GM19193 (cell line): ENCODE results near the gene PIM1.

Experiments
- POLR2A ChIP-seq: IDR thresholded peaks from 4 replicates; pipeline ENCODE4 v1.6.1; 2011; ENCODE audit not compliant: insufficient read depth, insufficient read length; ENCODE audit errors: extremely low read depth

Gene PIM1

GRCh38 chr6:37202788-37203491 is 33.0 kb downstream of the PIM1 start:
- no peak for TF ChIP-seq POLR2A

GRCh38 chr6:37204014-37204751 is 34.2 kb downstream of the PIM1 start:
- TF ChIP-seq POLR2A, result no peak

- TF ChIP-seq POLR2A, result no peak
Observed at GRCh38 chr6:37205175-37205996, 35.4 kb downstream of the PIM1 start.

GRCh38 chr6:37205997-37206340 is 36.0 kb downstream of the PIM1 start:
- TF ChIP-seq POLR2A, result no peak

GRCh38 chr6:37206622-37207021 is 36.7 kb downstream of the PIM1 start:
- no peak for TF ChIP-seq POLR2A

GRCh38 chr6:37207903-37208456 is 38.0 kb downstream of the PIM1 start:
- TF ChIP-seq POLR2A, result no peak

- TF ChIP-seq POLR2A, result no peak
Observed at GRCh38 chr6:37208793-37209192, 38.8 kb downstream of the PIM1 start.

GRCh38 chr6:37209461-37210205 is 39.7 kb downstream of the PIM1 start:
- no peak for TF ChIP-seq POLR2A

GRCh38 chr6:37210313-37210968 is 40.5 kb downstream of the PIM1 start:
- TF ChIP-seq POLR2A, result no peak

GRCh38 chr6:37212268-37212667 is 42.3 kb downstream of the PIM1 start:
- TF ChIP-seq POLR2A, result no peak

- TF ChIP-seq POLR2A, result no peak
Observed at GRCh38 chr6:37218061-37218460, 48.1 kb downstream of the PIM1 start.

- TF ChIP-seq POLR2A, result no peak
Observed at GRCh38 chr6:37218511-37218910, 48.6 kb downstream of the PIM1 start.

- no peak for TF ChIP-seq POLR2A
Observed at GRCh38 chr6:37221585-37222124, 51.7 kb downstream of the PIM1 start.
